ENCODE measurements around the gene NXPH3.
"Not testable (repeated sequence)": the region's sequence is repeated elsewhere in the genome, so short reads cannot be mapped to it uniquely, and the experiment has no call there.

Gene NXPH3

DNA sequence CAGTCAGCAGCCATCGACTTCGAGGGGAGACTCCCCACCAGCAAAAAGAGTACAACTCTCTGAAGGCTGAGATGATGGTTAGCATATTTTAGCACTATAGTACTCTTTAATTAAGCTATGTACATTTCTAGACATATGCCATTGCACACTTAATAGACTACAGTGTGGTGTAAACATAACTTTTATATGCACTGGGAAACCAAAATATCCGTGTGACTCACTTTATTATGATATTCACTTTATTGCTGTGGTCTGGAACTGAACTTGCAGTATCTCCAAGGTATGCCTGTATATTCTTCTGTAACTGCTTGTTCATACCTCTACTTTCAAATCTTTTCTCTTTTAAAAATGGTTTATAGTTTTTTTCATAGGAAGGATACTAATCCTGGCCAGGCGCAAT, 11.0 kb upstream of the NXPH3 start:
- no peak for TF ChIP-seq JUND (IDR thresholded peaks at IDR 0.05; ENCODE audit: low read depth)
- in situ Hi-C loops (cut with HindIII; ENCODE audit: low pct_unique_long_range_greater_than_20kb, low sequenced_read_pairs): no loop called here
- no peak for DNase-seq (ENCODE audit: low read depth in 1 of 2, low spot score in 1 of 2)

GRCh38 chr17:49565948-49566491, 9.7 kb upstream of the NXPH3 start:
- TF ChIP-seq JUND (IDR thresholded peaks at IDR 0.05; ENCODE audit: low read depth): no peak
- in situ Hi-C loops (cut with HindIII; ENCODE audit: low pct_unique_long_range_greater_than_20kb, low sequenced_read_pairs): no loop called here
- no peak for DNase-seq (ENCODE audit: low read depth in 1 of 2, low spot score in 1 of 2)

DNA sequence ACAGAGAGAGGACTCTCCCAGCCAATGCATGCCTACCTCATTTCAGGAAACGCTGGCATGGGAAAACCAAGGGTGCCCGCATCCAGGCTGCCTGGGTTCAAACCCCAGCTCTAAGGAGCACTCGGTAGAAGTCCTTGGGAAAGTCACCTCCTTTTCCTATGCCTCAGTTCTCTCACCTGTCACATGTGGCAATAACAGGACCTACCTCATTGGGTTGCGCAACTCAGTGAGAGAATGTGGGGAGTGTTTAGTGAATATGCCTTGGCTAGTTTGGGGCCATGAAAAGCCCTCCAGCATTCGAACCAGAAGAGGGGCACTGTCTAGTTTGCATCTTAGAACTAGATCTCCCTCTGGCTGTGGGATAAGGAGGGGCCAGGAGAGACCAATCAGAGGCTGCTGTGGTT, 9.0 kb upstream of the NXPH3 start:
- in situ Hi-C loops (cut with HindIII; ENCODE audit: low pct_unique_long_range_greater_than_20kb, low sequenced_read_pairs): no loop called here

GRCh38 chr17:49567104-49567521, 8.6 kb upstream of the NXPH3 start:
- in situ Hi-C loops (cut with HindIII; ENCODE audit: low pct_unique_long_range_greater_than_20kb, low sequenced_read_pairs): no loop called here
- no peak for DNase-seq (ENCODE audit: low read depth in 1 of 2, low spot score in 1 of 2)
- no peak for TF ChIP-seq JUND (IDR thresholded peaks at IDR 0.05; ENCODE audit: low read depth)

More for the DNA sequence above, 9.0 kb upstream of the NXPH3 start:
- no peak for TF ChIP-seq JUND (IDR thresholded peaks at IDR 0.05; ENCODE audit: low read depth)
- DNase-seq (ENCODE audit: low read depth in 1 of 2, low spot score in 1 of 2): no peak

DNA sequence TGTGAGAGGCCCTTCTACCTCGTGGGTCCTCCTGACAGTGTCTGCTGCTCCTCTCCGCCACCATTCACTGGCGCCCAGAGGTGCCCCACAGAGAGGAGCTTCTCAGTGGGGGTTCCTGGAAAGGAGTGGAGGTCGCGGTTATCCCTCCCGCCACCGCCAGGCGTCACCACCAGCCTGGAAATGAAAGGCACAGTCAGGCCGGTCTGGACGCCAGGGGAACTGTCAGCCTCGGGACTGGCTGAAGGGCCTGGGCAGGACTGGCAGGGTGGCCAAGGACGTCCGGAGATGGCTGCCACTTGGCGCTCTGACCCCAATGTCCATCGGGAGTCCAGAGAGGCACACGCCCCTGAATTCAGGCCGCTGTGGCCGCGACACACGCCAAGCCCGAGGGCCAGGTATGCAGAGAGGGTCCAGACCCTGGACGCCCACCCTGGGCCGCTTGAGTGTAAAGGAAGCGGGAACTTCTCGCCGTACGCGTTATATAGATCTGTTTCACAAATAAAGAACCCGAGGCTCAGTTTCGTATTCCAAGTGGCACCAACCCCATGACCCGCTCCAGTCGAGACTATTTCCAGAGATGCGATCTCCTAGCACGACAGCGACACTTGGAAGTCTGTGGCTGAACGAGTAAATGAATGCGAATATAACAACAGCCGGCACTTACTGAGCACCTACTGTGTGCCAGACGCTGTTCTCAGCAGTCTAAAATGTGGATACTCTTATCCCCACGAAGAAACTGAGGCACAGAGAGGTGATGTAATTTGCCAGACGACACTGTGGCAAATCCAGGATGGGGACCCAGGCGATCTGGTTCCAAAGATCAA, 7.6 kb upstream of the NXPH3 start:
- no peak for TF ChIP-seq JUND (IDR thresholded peaks at IDR 0.05; ENCODE audit: low read depth)
- in situ Hi-C loops (cut with HindIII; ENCODE audit: low pct_unique_long_range_greater_than_20kb, low sequenced_read_pairs): no loop called here
- DNase-seq (ENCODE audit: low read depth in 1 of 2, low spot score in 1 of 2): peak; percentile 78 to 91

GRCh38 chr17:49568695-49569047, 7.0 kb upstream of the NXPH3 start:
- DNase-seq (ENCODE audit: low read depth in 1 of 2, low spot score in 1 of 2); in situ Hi-C loops (cut with HindIII; ENCODE audit: low pct_unique_long_range_greater_than_20kb, low sequenced_read_pairs): not testable (repeated sequence)

DNA sequence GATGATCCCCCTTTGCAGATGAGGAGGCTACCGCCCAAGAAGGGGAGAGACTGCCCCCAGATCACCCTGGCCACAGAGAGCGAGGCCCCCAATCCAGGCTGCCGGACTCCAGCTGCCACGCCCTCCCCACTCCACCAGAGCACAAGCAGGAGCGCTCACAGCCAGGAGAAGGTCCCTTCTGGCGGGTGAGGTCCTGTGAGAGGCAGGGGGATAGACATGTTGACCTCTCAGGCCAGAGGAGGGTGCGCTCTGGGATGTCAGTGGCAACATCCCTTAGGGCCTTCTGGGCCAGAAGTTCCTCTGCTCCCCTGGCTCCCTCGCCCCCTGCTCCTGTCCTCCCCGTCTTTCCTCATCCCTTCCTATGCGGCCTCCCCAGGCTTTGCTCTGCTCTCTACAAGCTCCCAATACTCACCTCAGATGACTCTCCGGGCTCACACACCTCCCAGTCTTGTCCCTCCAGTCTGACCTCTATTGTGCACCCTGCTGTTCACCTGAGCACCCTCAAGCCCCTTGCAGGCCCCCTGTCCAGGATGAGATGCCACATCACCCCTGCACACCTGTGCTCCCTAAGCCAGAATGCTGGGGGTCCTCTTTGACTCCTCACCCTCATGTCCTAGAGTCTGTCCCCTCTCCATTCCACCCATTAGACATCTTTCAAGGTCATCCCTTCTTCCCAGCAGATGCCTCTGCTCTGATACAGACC, 5.0 kb upstream of the NXPH3 start:
- in situ Hi-C loops (cut with HindIII; ENCODE audit: low pct_unique_long_range_greater_than_20kb, low sequenced_read_pairs): no loop called here
- no peak for DNase-seq (ENCODE audit: low read depth in 1 of 2, low spot score in 1 of 2)
- TF ChIP-seq JUND (IDR thresholded peaks at IDR 0.05; ENCODE audit: low read depth): no peak

- no peak for DNase-seq (ENCODE audit: low read depth in 1 of 2, low spot score in 1 of 2)
- TF ChIP-seq JUND (IDR thresholded peaks at IDR 0.05; ENCODE audit: low read depth): no peak
- in situ Hi-C loops (cut with HindIII; ENCODE audit: low pct_unique_long_range_greater_than_20kb, low sequenced_read_pairs): no loop called here
Measured at GRCh38 chr17:49571283-49571682, 4.4 kb upstream of the NXPH3 start.

DNA sequence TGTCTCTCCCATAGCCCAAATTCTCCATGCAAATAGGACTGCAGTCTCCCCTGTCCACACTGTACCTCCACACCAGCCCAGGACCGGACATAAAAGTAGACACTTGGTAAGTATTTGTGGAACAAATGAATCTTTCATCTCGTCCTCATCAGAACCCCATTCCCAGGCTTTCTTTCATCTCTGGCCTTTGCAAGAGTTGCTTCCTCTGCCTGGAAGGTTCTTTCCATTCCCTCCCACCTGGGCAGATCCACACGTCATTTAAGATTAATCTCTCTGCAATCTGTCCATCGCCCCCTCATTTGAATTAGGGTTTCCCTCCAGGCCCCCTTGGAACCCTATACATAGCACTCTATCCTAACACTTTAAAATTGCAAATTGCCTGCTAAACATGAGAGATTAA, 3.9 kb upstream of the NXPH3 start:
- TF ChIP-seq JUND (IDR thresholded peaks at IDR 0.05; ENCODE audit: low read depth): no peak
- DNase-seq (ENCODE audit: low read depth in 1 of 2, low spot score in 1 of 2): no peak
- in situ Hi-C loops (cut with HindIII; ENCODE audit: low pct_unique_long_range_greater_than_20kb, low sequenced_read_pairs): no loop called here

- TF ChIP-seq JUND (IDR thresholded peaks at IDR 0.05; ENCODE audit: low read depth): no peak
- DNase-seq (ENCODE audit: low read depth in 1 of 2, low spot score in 1 of 2): no peak
- in situ Hi-C loops (cut with HindIII; ENCODE audit: low pct_unique_long_range_greater_than_20kb, low sequenced_read_pairs): no loop called here
Measured at GRCh38 chr17:49572226-49572625, 3.4 kb upstream of the NXPH3 start.

GRCh38 chr17:49572806-49573420, 2.8 kb upstream of the NXPH3 start:
- DNase-seq (ENCODE audit: low read depth in 1 of 2, low spot score in 1 of 2): no peak
- in situ Hi-C loops (cut with HindIII; ENCODE audit: low pct_unique_long_range_greater_than_20kb, low sequenced_read_pairs): no loop called here
- no peak for TF ChIP-seq JUND (IDR thresholded peaks at IDR 0.05; ENCODE audit: low read depth)

- TF ChIP-seq JUND (IDR thresholded peaks at IDR 0.05; ENCODE audit: low read depth): no peak
- DNase-seq (ENCODE audit: low read depth in 1 of 2, low spot score in 1 of 2): no peak
- in situ Hi-C loops (cut with HindIII; ENCODE audit: low pct_unique_long_range_greater_than_20kb, low sequenced_read_pairs): no loop called here
Measured at GRCh38 chr17:49573510-49574322, 2.0 kb upstream of the NXPH3 start.

All from T47D (cell line).